COR-L47 (cell line): Measurements from ENCODE around the gene SGMS1.
"Not testable (repeated sequence)": the region's sequence is repeated elsewhere in the genome, so short reads cannot be mapped to it uniquely, and the experiment has no call there.

ENCODE experiments used
- DNase-seq: peaks from one replicate; lab custom pipeline; 2025; lab: John Stamatoyannopoulos, UW

The SGMS1 gene

DNA sequence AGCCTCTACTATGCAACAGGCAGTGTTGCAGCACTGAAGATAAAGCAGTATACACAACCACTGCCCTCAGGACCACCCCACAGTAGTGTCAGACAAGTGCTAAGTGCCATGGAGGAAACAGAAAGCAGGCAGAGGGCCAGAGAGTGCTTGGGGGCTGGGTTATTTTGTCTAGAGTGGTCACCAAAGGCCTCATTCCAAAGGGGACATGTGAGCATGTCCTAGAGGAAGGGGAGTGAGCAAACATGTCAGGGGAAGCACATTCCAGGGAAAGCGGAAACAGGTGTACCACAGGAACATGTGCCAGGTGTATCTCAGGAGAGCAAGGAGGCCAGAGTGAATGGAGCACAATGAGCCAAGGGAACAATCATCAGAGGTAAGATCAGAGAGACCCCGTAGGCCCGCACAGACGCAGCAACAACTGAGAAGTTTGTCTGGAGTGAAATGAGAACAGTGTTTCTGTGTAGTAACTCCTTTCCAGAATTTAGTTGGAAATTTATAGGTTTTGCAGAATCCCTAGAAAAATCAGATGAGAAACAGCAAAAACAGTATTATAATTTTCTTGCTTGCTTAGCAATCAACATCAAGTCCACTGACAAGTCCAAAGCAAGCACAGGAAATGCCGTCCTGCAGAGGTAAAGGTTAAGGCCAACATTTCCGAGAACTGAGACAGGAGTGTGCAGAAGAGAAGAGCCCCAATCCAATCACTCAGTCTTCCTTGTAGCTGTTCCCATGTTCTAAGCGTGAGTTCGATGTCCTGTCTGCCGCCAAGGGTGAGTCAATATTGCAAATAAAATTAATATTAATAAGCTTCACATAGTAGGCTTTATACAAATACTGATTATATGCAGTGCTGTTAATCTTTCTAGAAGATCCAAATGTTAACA lies 67.3 kb downstream of the SGMS1 start:
- no peak for DNase-seq

DNA sequence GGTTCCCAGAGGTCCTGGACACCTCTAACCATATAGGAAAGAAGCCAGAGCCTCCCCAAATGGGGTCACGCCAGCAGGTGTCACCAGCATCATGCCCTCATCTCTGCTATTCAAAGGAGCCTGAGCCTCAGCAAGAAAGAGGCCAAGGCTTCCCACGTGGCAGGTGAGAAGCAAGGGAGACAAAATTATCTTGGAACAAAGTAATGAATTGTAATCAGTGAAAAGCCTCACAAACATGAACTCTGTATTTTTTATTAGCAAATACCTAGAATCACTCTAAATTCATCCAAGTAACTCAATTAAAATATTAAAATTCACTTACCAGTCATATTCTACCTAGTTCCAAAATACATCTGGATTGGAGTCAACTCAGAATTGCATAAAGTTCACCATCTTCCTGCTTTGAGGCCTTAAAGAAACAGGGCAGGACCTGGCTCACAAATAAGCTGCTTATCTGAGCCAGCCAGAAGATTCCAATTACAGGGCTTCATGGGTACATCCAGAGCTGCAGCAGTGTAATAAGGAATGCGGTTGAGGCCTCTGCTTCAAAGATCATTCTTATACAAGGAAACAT lies 68.7 kb downstream of the SGMS1 start:
- no peak for DNase-seq

DNA sequence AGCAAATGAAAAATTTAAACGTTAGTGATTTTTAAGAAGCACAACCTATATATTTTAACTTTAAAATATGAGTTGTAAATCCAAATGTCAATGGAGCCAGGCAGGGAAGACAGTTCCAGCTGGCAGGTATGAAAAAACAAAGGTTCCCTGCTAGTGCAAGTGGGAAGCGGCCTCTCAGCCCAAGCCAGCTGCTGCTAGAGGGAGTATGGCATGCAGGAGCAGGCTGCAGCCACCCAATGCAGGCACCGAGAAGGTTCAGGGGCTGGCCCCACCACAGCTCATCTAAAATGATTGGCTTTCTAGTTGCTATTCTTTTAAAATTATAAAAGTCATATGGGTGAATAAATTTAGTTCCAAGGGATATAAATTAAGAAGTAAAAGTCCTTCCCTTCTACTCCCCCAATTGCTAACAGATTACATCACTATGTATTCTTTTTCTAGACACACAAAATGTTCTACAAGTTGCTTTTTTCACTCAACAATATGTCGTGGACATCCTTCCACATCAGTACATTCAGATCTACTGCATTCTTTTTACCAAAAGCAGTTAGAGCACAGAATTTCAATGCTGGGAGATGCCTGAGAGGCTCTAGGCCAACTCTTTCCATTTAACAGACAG lies 69.3 kb downstream of the SGMS1 start:
- DNase-seq = no peak

DNA sequence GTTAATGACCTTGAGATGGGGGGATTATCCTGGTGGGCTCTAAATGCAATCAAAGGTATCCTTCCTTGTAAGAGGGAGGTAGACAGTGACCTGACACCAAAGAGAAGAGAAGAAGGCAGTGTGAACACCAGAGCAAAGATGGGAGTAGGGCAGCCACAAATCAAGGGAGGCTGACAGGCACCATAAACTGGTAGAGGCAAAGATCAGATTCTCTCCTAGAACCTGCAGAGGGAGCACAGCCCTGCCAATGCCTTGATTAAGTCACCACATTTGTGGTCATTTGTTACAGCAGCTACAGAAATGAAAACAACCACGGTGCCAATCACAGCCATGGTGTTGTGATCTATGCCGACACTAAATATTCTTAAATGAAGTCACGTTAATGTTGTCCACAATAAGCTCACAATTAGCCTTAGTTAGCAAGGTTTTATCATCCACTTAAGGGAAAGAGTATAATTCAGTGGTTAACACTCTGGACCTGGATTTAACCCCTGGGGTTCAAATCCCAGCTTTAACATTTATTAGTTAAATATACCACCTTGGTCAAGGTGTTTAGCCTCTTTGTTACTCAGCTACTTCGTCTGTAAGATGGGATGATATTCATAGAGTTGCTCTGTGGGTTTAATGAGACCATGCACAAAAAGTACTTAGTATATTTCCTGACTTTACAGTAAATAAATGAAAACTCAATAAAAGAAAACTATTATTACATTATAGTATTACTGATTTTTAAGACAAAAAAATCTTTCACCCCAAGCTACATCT lies 70.8 kb downstream of the SGMS1 start:
- DNase-seq = no peak

DNA sequence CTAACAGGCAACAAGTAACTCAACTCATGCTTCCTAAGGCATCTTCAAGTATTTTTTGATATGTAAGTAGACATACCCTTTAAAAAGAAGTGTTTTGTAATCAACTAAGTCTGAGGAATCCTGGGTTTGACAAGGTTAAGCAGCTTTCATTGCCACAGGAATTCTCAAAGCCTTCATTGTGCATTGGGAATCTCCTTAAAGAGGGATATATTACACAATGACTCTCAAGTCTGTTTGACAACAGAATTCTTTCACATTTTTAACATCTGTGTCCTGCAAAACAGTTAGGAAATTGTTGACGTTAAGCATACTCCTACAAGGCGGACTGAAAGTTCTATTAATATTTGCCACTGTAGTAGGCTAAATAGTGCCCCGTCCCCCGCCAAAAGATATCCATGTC lies 71.4 kb downstream of the SGMS1 start:
- no peak for DNase-seq

DNA sequence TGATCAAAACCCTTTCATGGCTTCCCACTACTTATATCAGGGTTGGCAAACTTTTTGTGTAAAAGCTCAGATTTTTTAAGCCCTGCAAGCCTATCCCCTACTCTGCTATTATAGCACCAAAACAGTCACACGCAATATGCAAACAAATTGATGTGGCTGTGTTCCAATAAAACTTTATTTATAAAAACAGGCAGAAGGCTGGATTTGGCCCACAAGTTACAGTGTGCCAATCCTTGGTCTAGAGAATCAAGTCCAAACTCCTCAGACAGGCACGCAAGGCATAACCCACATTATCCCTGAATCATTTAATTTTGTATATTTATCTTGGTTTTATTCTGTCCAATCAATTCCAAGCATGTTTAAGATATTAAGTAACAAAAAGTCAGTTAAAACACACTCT lies 71.9 kb downstream of the SGMS1 start:
- DNase-seq = no peak

DNA sequence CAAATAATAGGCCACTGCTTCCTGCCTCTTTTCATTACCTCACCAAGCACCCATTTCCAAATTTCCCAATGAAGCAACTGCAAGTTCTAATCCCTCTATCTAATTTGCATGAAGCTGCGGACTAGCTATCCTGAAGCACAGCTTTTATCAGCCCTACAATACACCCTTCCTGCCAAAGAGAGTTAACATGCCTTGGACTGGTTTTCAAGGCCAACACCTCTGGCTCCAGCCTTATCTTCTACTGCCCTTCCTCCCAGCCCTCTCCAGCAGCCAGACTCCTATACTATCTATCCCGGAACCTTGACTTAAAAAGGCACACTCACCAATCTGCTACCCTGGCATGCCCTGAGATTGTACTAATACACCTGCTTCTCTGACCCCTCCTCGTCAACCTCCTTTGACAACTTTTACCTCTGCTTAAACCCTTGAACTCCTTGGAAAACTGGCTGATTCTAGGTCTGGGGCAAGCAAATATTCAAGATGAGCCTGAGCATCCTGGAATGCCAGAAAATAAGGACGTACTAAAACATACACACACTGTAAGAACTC lies 73.4 kb downstream of the SGMS1 start:
- DNase-seq = no peak

DNA sequence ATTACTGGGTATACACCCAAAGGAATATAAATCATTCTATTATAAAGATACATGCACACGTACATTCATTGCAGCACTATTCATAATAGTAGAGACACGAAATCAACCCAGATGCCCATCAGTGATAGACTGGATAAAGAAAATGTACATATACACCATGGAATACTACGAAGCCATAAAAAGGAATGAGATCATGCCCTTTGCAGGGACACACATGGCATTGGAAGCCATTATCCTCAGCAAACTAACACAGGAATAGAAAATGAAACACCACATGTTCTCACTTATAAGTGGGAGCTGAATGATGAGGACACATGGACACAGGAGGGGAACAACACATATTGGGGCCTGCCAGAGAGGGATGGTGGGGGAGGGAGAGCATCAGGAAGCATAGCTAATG lies 74.6 kb downstream of the SGMS1 start:
- not testable (repeated sequence) for DNase-seq

DNA sequence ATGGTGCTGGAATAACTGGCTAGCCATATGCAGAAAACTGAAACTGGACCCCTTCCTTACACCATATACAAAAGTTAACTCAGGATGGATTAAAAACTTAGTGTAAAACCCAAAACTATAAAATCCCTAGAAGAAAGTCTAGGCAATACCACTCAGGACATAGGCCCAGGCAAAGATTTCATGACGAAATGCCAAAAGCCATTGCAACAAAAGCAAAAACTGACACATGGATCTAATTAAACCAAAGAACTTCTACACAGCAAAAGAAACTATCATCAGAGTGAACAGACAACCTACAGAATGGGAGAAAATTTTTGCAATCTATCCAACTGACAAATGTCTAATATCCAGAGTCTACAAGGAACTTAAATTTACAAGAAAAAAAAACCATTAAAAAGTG lies 75.3 kb downstream of the SGMS1 start:
- not testable (repeated sequence) for DNase-seq

DNA sequence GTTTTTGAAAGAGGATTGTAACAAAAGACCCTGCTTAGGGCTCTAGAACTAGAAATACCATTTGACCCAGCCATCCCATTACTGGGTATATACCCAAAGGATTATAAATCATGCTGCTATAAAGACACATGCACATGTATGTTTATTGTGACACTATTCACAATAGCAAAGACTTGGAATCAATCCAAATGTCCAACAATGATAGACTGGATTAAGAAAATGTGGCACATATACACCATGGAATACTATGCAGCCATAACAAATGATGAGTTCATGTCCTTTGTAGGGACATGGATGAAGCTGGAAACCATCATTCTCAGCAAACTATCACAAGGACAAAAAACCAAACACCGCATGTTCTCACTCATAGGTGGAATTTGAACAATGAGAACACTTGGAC lies 77.5 kb downstream of the SGMS1 start:
- DNase-seq = not testable (repeated sequence)

DNA sequence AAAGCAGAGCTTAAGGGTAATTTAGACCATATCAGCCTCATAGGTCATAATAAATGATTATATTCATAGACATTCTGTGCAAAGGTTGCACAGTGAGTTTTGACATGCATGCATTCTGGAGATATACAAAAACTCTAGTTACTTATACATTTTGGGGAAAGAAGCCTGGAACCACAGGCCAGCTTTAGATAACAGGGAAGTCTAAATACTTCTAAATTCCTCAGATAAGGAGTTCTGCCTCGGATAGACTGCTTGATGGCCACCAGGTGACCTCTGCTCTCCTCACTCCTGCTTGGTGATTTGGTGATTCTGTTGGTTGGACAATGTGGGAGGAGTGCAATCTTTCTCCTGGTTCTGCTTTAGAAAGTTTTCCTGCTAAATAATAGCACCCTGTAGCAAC lies 77.9 kb downstream of the SGMS1 start:
- DNase-seq = no peak

DNA sequence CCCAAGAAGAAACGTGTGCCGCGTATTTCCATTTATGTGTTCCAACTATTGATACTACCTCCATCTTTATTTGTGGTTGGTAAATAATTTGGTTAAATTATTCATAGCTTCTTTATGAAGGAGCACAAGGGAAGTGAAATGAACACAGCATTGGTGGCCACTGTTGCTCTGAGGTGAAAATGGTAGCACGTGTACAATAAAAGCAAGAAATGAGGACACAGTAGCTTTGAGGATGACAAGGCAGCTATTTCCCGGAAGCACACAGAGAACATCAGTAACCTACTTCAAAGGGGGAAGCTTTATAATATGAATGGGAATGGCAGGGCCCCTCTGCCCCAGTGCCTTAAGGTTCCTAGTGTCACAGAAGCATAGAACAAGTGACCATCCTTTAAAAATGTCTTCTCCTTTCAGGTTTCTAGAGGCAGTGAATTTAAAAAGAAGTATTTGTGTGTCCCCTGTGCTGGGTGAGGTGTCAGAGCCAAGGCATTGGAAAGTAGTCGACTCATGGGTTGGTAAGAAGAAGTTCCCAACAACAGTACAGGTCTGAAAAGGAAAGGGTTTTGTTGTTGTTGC lies 78.8 kb downstream of the SGMS1 start:
- no peak for DNase-seq

DNA sequence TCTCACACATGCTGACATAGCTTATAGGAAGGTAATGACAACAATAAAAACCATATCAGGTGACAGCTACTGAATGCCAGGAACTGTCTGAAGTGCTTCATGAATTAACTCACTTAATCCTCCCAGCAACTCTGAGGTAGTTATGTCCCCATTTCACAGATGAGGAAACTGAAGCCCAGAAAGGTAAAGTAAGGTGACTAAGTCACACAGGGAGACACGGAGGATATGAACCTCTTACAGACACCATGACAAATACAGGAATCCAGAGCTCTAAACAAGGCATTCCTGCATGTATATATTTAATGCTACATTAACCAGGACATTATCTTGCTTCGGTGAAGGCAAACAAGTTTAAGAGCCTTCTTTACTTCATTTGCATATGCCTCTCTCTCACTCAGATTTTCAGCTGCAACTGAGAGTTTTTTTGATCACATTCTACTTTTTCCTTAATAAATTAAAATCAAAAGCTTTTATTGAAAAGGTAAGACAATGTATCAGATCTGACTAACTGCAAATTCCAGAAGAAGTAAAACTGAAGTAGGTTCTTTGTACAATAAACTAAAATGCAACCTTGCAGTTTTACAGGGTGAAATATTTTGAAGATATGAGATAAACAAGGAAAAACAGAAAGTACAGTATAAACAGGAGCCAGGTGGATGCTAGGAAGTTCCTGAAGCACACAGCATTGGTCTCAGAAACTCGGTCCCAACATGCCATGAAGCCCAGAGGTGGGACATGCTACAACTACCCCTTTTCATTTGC lies 79.5 kb downstream of the SGMS1 start:
- no peak for DNase-seq

DNA sequence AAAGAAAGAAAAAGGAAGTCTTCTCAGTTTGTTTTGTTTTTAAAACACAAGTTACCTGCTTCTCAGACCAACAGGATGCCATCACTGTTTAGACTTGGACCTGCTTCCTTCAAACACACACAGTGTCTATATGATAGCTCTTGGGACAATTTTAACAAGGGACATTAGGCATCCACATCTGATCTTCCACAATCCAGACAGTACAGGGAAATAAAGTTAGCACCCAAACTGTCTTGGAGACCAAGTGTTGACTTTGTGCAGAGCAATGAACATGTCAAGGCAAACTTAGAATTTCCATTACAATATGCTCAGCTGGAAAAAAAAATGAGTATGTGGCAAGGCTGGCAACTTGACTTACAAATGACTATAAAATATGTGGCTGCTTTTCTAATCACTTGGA lies 80.9 kb downstream of the SGMS1 start:
- DNase-seq = no peak

DNA sequence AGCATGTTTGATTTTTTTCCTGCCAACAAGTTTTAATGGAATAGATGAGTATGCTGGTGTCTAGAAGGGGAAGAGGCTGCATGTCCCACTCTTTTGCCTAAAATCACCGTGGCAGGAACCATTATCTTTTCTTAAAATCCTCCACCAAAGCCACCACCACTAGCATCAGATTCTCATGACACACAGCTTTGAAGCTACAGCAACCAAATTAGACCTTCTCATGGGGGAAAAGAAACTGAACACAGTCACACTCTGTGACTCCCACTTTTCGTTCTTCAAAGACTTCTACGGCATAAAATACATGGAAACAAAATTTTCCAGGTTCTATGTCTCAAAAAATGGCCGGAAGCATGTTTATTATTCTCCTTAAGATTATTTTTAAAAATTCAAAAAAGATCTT lies 81.8 kb downstream of the SGMS1 start:
- no peak for DNase-seq

DNA sequence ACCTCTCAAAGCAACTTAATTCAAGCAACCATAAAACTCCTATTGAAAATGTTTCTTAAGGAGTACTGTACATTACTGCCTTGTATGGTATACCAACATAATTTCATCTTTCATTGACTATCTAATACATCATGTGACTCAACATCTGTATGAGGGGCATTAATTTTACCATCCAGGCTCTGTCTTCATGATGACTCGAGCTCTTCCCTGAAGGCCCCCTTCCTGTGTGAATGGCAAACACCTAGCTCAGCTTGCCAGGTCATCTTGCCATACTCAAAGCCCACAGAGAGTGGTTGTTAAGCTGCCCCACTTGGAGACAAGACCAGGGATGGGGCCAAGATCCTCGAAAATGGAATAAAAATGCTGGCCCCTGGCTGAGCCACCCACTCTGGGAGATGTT lies 82.4 kb downstream of the SGMS1 start:
- no peak for DNase-seq

DNA sequence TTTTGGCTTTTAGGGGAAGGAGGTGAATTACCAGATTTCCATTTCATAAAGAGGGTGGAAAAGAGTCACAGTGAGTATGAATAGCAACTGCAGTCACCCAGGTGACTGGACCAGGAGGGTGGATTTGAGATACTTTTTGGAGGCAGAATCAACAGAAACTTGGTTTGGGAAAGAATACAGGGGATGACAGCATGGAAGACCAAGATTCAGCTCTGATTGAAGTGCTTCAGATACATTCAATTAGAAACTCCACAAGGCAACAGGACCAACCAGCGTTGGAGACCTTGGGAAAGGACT lies 83.0 kb downstream of the SGMS1 start:
- DNase-seq = no peak

DNA sequence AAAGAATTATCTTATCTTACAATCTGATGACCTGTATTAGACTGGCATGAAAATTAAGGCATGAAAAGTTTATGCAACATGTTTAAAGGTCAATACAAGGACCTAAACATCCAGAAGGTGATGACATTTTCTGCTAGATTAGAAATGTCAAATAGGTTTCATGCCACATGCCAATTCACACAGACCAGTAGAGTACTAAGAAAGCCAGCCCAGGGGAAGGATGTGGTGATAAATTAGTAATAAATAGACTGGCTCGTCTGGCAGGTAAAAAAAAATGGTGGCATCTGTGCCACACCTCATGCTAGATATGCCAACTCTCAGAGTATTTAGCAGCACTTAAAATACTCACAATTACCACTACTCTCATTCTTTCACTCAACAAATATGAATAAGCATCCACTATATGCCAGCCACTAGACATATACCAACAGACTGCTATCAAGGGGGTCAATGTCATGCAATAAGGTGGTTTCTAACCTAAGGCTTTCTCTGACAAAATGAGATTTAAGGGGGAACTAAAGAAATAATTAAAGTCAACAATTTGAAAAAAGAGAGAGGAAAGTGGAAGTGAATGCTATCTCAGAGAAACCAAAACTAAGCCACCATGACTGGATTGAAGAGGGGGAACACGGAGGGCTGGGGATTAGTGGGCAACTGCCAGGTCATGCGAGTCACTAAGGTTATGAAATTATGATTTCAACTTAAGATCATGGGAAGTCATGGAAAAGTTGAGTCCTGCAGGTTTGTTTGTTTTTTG lies 83.5 kb downstream of the SGMS1 start:
- no peak for DNase-seq

DNA sequence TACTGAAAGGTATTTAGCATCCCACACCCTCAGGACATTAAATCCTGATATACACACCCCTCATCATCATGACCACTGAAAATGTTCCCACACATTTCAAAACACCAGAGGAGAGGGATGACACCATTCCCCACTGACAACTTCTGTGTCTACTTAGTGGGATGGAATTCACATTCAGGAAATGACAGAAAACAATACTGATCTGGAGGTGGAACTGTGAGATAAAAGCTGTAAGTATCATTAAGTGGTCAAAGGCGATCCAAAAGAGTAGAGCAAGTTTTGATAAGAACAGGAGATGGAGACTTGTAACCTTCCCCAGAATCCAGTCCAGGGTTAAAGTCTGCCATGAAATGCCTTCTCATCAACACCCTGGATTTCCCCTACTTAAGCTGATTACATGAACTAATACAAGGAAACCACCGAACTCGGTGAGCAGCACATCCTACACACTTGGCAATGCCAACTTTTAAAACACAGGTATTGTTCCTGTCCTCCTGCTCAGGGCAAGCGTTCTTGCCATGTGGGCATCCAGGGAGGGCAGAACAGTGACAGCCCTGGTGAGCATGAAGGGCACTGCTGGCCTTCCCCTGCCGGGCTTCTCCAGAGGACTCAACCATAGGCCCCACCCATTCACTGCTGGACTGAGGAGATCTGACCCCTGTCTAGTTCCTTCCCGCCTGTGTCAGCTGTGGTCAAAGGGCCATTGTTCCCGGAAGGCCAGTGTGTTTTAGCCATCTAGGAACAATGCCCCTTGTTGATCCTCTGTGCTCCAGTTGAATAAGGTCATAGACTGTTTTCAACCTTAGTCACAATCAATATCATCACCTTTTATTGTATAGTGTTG lies 85.0 kb downstream of the SGMS1 start:
- DNase-seq = no peak
